Measurements from ENCODE around the gene APC. TPM values are rescaled to one million over a fixed set of nuclear protein-coding genes. Genes with fewer than 3 reads are reported as not detected.

APC gene
- total and polyA plus RNA-seq, 2 of the 8 experiments (the other 6 are each of a cell fraction or from before 2014, with no cell fraction given), result 6.8 to 41.9 TPM

GRCh38 chr5:112866739-112867138, 129.1 kb downstream of the APC start:
- H3K79me1 ChIP-seq (ENCODE audit: low read depth, low read length), result no peaks in the 10 kb centered on the region
- H3K14ac ChIP-seq (ENCODE audit: insufficient read length), result no peak overlapping the region
- H3K23ac ChIP-seq (ENCODE audit: insufficient read length), result no peak overlapping the region
- H3K36me3 ChIP-seq (ENCODE audit: control insufficient read depth in 2 of 4, insufficient read depth in 4 of 4, low read length in 3 of 4), result peaks cover 8 to 75% (median 46%) of the 10 kb centered on the region in 4 experiments; a peak in 7 of 8 replicates
- H2AFZ ChIP-seq (ENCODE audit: low read length), result no peak overlapping the region
- no peak overlapping the region for H3K27ac ChIP-seq (ENCODE audit: low read depth, low read length)
- no peak overlapping the region for H2BK20ac ChIP-seq (ENCODE audit: low read length)
- H2BK12ac ChIP-seq (ENCODE audit: low read depth, low read length), result no peak overlapping the region
- H3K79me2 ChIP-seq (ENCODE audit: control insufficient read depth in 1 of 2, insufficient read depth in 2 of 2, low read length in 2 of 2), result peaks cover 11 to 27% of the 10 kb centered on the region in 2 experiments; a peak in 3 of 4 replicates
- no peak overlapping the region for H4K91ac ChIP-seq (replicated peaks; ENCODE audit: insufficient read length, low read length)
- WGBS, 2 experiments (ENCODE audit: extremely low coverage in 1 of 2, insufficient coverage in 1 of 2, insufficient read length in 1 of 2, insufficient replicate concordance in 2 of 2, low coverage in 1 of 2, low lambda C conversion rate in 2 of 2, missing lambda C conversion rate in 1 of 2), result 89% methylated on average over 2 of the region's 2 CpGs; no CpG with 5 or more reads in 1 of the 2 experiments
- no peak overlapping the region for H2BK15ac ChIP-seq (ENCODE audit: low read length)
- H3K4me3 ChIP-seq (ENCODE audit: extremely low read depth in 1 of 4, insufficient read depth in 2 of 4, low read depth in 3 of 4, low read length in 4 of 4), result no peak overlapping the region
- no peak overlapping the region for H3K4me2 ChIP-seq (ENCODE audit: insufficient read depth in 1 of 2, low read depth in 2 of 2, low read length in 2 of 2)
- no peak overlapping the region for H2BK5ac ChIP-seq (ENCODE audit: low read depth, low read length)
- no peak overlapping the region for H3K4ac ChIP-seq (replicated peaks; ENCODE audit: insufficient read length, low read depth, low read length)
- peaks cover 0 to 5% (median 3%) of the 10 kb centered on the region in 4 experiments; a peak in 5 of 7 replicates for H3K4me1 ChIP-seq (replicated peaks in 1 of 4; ENCODE audit: control insufficient read depth in 3 of 4, insufficient read depth in 4 of 4, low read length in 3 of 4)
- no peak overlapping the region for H3K18ac ChIP-seq (ENCODE audit: extremely low read depth, low read length)
- H2BK120ac ChIP-seq (replicated peaks; ENCODE audit: low read depth, low read length), result no peak overlapping the region
- no peak overlapping the region for H3K56ac ChIP-seq (replicated peaks; ENCODE audit: insufficient read length, low read depth, low read length)
- H3K9me3 ChIP-seq (ENCODE audit: insufficient read depth in 2 of 2, low read depth in 1 of 2, low read length in 1 of 2), result no peaks in the 10 kb centered on the region
- POLR2A ChIA-PET (ENCODE audit: partially characterized antibody), result interaction anchor here (1.0 to 1.5 kb wide), 2 partner anchors 9 to 76 kb away, joined by 3 read pairs; no protein-coding TSS in a partner anchor
- no peak overlapping the region for H3K9ac ChIP-seq (replicated peaks in 1 of 4; ENCODE audit: extremely low read depth in 1 of 4, low read depth in 3 of 4, low read length in 3 of 4)
- H2AK5ac ChIP-seq (ENCODE audit: low read depth, low read length), result no peak overlapping the region
- no peaks in the 10 kb centered on the region for H3K27me3 ChIP-seq (replicated peaks in 1 of 4; ENCODE audit: control insufficient read depth in 3 of 4, extremely low read depth in 1 of 4, insufficient read depth in 3 of 4, low read length in 3 of 4)
- FAIRE-seq, result no peak
- H3K23me2 ChIP-seq (ENCODE audit: low read depth, low read length), result no peaks in the 10 kb centered on the region
- H4K20me1 ChIP-seq (replicated peaks in 1 of 2; ENCODE audit: control insufficient read depth in 1 of 2, insufficient read depth in 2 of 2, low read length in 2 of 2), result peaks cover 2 to 3% of the 10 kb centered on the region in 2 experiments
- no peak for DNase-seq (ENCODE audit: low read depth in 1 of 2, low spot score in 2 of 2)
- no peak overlapping the region for H4K8ac ChIP-seq (ENCODE audit: extremely low read depth, insufficient read depth, low read length)
- CTCF ChIA-PET (ENCODE audit: partially characterized antibody), result interaction anchor here (1.2 to 1.5 kb wide), 4 partner anchors 18 to 314 kb away, joined by 3 to 5 read pairs (median 3); no protein-coding TSS in a partner anchor
- no peak overlapping the region for H4K5ac ChIP-seq (ENCODE audit: insufficient read length, low read depth, low read length)
- no peak for TF ChIP-seq NANOG (IDR thresholded peaks at IDR 0.05; ENCODE audit: insufficient read depth, low read depth, low read length, poor library complexity, severe bottlenecking)
- no peak for TF ChIP-seq RNF2 (IDR thresholded peaks at IDR 0.05; ENCODE audit: borderline replicate concordance, low read depth, low read length, missing control alignments, poor library complexity, severe bottlenecking)
- no peak for TF ChIP-seq MAX (IDR thresholded peaks at IDR 0.05)
- TF ChIP-seq KDM4A (IDR thresholded peaks at IDR 0.05; ENCODE audit: low read depth, low read length, severe bottlenecking), result no peak
- TF ChIP-seq KDM1A (IDR thresholded peaks at IDR 0.05; ENCODE audit: borderline replicate concordance, low read length), result no peak
- no peak for TF ChIP-seq BCL11A (IDR thresholded peaks at IDR 0.05; ENCODE audit: low read depth in 2 of 2, low read length in 2 of 2)
- TF ChIP-seq BACH1 (IDR thresholded peaks at IDR 0.05; ENCODE audit: low read length), result no peak
- no peak for TF ChIP-seq NRF1 (IDR thresholded peaks at IDR 0.05; ENCODE audit: low read depth, low read length)
- no peak for TF ChIP-seq ZNF274 (IDR thresholded peaks at IDR 0.05; ENCODE audit: borderline replicate concordance, extremely low read depth, low read length)
- no peak for TF ChIP-seq CTCF (IDR thresholded peaks at IDR 0.05; ENCODE audit: control extremely low read depth in 1 of 3, insufficient read depth in 1 of 3, low read depth in 1 of 3, low read length in 3 of 3)
